AG08395 (cell line): ENCODE data around the gene TUFM.
"Not testable (repeated sequence)": the region's sequence is repeated elsewhere in the genome, so short reads cannot be mapped to it uniquely, and the experiment has no call there.

ENCODE experiments used
- DNase-seq: peaks from one replicate; pipeline ENCODE4 v3.0.0; 2012; ENCODE audit warnings: mixed read lengths, low spot score

The TUFM gene

GRCh38 chr16:28875134-28876018, 29.2 kb upstream of the TUFM start:
- DNase-seq, result no peak

- DNase-seq, result no peak
These were observed 28.3 kb upstream of the TUFM start for GRCh38 chr16:28874406-28874805.

- peak; percentile 56 for DNase-seq
These were observed 27.5 kb upstream of the TUFM start for GRCh38 chr16:28873543-28874201.

- DNase-seq, result no peak
These were observed 26.8 kb upstream of the TUFM start for GRCh38 chr16:28872952-28873351.

- DNase-seq, result no peak
These were observed 23.1 kb upstream of the TUFM start for GRCh38 chr16:28869201-28869600.

- not testable (repeated sequence) for DNase-seq
These were observed 21.5 kb upstream of the TUFM start for GRCh38 chr16:28867646-28868045.

- DNase-seq, result no peak
These were observed 21.1 kb upstream of the TUFM start for GRCh38 chr16:28867241-28867640.

GRCh38 chr16:28866454-28866804, 20.3 kb upstream of the TUFM start:
- no peak for DNase-seq

- no peak for DNase-seq
These were observed 19.7 kb upstream of the TUFM start for GRCh38 chr16:28865722-28866453.

GRCh38 chr16:28865001-28865688, 19.0 kb upstream of the TUFM start:
- no peak for DNase-seq

- DNase-seq, result peak; percentile 49
These were observed 18.0 kb upstream of the TUFM start for GRCh38 chr16:28863929-28864793.

GRCh38 chr16:28859326-28859725, 13.2 kb upstream of the TUFM start:
- no peak for DNase-seq

- DNase-seq, result no peak
These were observed 12.3 kb upstream of the TUFM start for GRCh38 chr16:28858421-28858820.

- DNase-seq, result peak; percentile 14
These were observed 755 bp upstream of the TUFM start for GRCh38 chr16:28846933-28847273.

GRCh38 chr16:28845761-28846079, 428 bp downstream of the TUFM start:
- DNase-seq, result no peak

- peak; percentile 17 for DNase-seq
These were observed 855 bp downstream of the TUFM start for GRCh38 chr16:28845293-28845692.

GRCh38 chr16:28844226-28844885, 1.8 kb downstream of the TUFM start:
- DNase-seq, result no peak

- no peak for DNase-seq
These were observed 2.4 kb downstream of the TUFM start for GRCh38 chr16:28843766-28844165.

- DNase-seq, result no peak
These were observed 3.5 kb downstream of the TUFM start for GRCh38 chr16:28842696-28843095.

GRCh38 chr16:28839899-28840298, 6.2 kb downstream of the TUFM start:
- DNase-seq, result no peak
